ENCODE data around the gene SMYD3.
"Not testable (repeated sequence)": the region's sequence is repeated elsewhere in the genome, so short reads cannot be mapped to it uniquely, and the experiment has no call there.

SMYD3 gene

DNA sequence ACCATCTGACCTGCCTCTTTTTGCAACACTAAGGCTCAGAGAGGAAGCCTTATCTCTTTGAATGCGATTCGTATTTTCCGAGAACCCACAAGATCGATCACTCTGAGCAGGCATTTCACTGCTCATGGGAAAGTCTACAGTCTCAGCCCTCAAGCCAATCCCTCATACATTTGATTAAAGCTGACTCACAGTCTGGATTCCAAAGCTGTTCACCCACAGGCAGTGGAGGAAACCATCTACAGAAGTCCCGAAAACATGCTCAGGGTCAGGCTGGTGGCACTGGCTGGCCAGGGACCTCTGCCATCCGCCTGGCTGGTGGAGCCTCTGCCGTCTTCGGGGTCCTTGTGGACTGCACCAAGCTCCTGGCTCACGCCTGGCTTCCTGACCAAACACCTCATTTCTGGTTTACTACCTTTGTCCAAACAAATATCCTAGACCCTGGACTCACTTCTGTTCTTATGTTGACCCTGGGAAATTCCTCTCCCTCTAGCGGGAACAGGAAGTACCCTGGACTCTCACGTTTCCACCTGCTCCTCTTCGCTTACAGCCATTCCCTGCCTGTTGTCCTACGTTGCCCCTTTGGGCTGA is 650.0 kb downstream of the SMYD3 start:
- no peak for DNase-seq

DNA sequence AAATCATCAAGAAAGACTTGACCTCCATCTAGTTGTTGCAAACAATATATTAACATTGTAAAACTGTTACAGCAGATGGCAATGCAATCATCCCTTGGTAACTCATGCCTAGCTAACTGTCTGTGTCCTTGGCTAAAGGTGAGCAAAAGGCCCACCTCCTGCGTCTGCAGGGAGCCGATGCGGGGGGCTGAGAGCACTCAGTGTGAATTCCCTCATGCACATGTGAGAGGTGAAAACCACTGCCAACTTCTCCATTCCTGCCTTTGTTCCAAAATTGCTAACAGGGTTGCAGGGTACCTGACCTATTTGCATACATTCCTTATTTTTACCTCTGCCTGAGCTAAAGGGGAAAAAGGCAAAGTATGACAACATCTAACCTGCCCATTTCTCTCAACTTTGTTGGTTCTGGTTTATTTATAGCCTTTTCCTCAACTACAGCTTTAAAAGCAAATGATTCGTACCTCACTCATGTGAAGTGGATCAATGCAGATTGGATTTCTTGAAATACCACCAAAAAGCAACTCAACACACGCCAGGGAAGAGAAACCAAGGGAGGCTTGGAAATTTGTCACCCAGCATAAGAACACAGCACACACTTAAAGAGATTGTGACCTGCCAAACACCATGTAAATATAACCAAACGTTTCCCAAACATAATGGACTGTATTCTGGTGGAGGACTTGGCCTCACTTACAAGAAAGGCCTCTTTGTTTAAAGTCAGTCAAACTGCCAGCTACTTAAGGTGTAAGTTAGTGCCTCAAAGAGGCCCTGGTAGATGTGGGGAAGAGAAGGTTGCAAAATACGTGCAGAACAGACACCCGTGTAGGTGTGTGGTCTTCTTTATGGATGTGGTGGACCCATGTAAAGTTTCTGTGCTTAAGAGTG is 651.0 kb downstream of the SMYD3 start:
- DNase-seq: no peak

DNA sequence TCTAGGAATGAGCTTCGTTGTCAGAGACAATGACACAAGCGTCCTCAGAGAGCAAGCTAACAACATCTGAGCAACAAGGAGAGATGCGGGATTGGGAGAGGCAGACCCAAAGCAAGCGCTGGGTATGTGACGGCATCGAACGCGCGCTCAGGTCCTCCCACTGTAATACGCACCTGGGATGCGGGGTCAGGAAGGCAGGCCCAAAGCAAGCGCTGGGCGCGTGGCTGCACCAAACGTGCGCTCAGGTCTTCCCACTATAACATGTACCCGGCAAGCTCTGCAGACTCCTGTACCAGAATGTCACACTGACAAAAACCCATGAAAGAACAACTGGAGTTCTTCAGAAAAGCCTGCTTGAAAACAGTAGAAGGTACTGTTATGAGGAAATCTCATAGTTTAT is 653.8 kb downstream of the SMYD3 start:
- no peak for DNase-seq

DNA sequence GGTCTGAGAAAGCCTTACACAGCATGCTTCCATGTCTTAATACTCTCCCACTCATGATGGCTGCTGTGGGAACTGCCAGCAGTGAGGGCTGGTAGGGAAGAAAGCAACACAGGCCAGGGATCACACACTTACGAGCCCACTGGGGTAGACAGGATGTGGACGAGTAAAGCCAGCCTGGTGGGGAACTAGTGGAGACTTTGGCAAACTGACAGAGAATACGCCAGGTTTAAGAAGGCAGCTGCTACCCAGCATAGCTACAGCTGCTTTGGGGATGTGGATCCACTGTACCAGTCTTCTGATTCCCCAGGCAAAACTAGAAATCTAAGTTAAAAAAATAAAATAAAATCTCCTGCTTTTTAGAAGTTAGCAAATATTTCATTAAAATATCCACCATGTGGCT is 664.0 kb downstream of the SMYD3 start:
- no peak for DNase-seq

DNA sequence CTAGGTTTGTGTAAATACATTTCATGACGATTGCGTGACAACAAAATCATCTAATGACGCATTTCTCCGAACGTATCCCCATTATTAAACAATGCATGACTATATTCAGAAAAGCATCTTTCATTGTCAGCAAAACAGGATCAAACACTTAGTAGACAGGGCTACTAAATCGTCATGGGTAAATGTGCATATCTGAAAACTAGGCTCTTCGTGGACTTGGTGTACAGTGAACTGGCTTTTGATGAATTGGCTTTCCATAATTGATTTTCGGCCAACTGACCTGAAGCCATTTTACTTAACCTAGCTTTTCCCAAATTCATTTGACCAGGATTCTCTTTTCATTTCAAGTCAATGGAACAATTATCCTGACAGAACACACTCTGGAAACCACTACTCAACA is 665.0 kb downstream of the SMYD3 start:
- no peak for DNase-seq

DNA sequence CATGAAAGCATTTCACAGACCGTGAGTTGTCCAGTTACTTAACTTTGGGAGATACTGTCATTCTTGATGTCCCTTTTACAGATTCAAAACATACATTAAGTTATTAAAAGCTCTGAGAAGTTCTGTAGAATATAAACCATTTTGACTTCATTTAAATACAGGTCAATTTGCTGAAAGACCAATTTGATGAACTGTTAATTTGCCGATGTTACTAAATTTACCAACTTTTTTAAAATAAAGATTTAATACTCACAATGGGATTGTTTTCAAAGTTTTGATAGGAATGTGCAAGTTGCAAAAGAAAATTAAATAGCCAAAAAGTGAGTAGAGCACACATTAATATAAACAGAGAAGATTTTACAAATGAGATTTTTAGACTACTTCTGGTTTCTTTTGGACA is 666.1 kb downstream of the SMYD3 start:
- DNase-seq: no peak

DNA sequence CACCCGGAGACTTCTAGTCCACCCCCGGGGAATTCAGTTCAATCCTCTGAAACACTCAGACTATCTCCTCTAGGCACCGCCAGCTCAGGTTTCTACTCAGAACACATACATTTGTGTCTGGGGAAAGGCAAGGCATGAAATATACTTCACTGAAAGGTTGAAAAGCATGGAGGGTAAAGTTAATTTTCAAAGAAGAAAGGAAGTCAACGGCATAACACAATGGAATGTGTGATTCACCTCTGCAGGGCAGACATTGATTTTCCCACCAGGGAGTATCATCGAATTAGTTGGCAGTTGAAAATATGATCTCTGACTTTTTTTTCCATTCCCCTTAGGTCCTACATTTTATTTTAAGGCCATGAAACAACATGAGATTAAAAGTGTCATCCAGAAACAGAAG is 669.4 kb downstream of the SMYD3 start:
- no peak for DNase-seq

DNA sequence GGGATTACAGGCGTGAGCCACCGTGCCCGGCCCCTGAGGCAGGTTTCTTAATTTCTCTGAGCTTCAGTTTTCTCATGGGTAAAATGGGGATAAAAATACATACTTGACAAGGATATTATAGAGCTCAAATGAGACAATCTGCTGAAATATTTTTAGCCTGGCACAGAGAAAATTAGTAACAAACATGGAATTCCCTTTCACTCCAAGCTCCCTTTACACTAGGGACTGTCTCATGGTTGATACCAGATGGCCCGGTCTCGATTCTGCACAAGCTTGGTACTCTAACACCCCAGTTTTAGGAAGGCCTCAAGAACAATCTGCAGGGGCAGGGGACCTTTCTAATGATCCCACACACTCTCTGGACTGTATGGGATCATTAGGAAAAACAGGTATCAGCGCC is 671.7 kb downstream of the SMYD3 start:
- DNase-seq: no peak

DNA sequence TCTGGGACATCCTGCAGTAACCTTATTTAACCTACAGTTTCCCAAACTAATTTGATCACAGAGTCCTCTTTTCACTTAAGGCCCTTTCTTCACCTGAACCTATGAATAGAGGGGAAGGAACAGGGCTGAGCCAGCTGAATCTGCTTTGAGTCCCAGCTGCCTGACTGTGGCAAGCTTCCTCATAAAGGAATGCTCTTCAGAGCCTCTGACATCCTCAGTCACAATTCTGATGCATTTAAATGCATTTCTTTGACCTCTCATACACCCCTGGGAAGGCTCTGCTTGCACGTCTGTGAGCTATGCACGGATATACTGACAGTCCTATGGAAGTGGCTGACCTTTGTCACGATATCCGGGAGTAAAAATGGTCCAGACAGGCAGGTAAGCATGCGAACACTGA is 673.1 kb downstream of the SMYD3 start:
- no peak for DNase-seq

DNA sequence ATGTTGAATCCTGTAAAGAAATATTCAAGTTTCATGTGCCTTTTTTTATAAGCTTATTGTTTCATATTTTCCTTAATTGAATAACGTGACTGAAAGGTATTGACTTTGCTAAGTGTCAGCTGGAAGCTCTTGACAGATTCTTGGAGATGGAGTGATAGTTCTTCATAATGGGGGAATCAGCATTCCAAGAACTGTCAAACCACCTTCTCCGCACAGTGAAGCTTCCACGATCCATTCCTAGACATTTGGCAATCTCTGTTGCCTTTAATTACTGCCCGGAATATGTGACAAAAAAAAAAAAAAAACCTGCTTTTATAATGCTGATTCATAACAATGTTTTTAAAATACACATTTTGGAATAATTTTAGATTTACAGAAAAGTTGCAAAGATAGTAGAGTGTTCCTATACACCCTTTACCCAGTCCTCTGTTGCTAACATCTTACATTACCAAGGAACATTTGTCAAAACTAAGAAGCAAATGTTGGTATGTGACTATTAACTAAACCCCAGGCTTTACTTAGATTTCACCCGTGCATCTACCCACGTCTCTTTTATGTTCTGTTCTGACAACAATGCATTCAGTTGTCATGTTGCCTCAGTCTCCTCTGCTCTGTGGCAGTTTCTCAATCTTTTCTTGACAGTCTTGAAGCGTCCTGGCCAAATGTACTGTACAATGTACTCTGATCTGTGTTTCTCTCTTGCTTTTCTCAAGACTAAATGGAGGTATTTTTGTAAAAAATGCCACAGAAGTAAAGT is 674.1 kb downstream of the SMYD3 start:
- DNase-seq: no peak

DNA sequence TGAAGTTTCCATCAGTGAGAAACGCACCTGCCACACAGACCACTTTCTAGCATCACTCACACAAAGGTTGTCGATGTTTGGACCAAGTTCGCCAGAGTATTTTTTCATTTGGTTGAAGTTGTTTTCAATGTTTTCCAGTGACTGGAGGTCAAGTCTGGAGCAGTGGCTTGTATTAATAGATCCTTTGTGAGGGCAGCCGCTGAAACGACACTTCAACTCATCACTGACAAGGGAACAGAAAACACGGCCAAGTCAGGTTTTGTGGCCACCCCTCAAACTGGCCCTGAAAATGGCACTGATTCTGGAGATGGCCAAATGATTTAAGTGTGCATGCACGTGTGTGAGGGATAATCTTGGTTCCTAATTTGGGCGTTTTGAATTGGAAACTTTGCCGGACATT is 675.6 kb downstream of the SMYD3 start:
- no peak for DNase-seq

DNA sequence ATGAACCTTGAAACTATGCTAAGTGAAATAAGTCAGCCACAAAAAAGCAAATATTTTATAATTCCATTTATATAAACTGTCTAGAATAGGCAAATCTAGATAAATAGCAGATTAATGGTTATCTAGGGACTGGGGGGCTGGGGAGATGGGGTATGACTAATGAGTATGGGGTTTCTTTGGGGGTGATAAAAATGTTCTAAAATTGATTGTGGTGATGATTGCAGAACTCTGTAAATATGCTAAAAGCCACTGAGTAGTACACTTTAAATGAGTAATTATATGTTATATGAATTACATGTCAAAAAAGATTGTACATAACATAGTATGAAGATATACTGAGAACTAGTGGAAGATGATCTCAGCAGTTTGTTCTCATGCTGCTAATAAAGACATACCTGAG is 677.3 kb downstream of the SMYD3 start:
- DNase-seq: no peak

DNA sequence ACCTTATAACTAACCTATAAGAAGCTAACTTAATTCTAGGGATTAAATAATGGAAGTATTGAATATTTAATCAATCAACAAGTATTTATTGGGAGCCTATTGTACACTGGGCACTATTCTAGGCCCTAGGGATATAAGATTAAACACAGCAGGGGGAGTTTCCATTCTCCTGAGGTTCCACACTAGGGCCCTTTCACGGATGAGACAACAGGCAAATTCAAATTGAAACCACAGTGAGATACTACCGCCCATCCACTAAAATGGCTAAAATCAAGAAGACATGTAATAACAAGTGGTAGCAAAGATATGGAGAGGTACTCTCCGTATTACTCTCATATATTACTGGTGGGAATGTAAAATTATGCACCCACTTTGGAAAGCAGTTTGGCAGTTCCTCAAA is 677.9 kb downstream of the SMYD3 start:
- DNase-seq: no peak

DNA sequence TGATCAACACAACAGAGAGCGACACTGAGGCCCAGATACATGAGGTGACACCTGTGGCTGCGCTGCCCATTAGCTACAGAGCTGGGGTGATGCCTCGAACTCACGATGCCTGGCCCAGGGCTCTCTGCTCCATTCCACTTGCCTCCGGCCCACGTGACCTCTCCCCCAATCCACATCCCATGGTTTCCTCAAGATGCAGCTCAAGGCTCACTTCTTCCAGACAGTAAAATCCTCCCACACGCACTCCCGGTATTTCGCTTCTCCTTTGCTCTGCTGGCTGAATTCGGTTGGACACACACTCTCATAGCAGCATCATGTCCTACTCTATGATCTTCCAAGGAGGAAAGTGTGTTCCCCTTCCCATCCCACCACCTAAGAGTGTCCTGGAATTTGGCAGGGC is 679.8 kb downstream of the SMYD3 start:
- DNase-seq: no peak

DNA sequence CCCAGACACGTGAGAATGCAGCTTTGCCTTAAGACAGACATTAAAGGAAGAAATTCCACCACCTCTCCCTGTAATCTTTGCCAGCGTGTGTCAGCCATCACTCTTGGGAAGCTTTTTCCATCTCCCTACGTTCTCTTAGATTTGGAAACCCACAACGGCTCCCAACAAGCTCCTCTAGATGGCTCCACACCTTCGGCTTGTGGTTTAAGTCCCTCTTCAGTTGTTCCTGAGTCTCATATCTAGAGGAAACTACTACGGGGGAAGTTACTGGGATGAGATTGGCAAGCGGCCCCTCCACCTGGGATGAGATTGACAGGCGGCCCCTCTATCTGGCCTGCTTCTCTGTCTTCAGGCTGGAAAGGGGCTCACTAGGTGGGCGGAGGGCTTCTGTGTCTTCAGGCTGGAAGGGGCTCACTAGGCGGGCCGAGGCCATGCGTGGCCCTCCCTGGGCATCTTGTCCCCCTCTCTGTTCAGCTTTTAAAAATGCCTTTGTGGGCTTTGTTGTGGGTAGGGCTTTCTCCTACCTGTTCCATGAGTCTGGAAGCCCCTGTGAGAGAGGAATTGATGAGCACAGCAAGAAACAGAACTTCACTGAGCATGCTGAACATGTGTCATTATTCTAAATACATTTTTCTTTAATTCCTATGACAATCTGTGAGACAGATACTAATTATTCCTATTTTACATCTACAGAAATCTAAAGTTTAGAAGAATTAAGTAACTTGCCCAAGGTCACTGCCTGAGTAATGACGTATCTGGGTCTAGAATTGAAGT is 681.8 kb downstream of the SMYD3 start:
- DNase-seq: no peak

DNA sequence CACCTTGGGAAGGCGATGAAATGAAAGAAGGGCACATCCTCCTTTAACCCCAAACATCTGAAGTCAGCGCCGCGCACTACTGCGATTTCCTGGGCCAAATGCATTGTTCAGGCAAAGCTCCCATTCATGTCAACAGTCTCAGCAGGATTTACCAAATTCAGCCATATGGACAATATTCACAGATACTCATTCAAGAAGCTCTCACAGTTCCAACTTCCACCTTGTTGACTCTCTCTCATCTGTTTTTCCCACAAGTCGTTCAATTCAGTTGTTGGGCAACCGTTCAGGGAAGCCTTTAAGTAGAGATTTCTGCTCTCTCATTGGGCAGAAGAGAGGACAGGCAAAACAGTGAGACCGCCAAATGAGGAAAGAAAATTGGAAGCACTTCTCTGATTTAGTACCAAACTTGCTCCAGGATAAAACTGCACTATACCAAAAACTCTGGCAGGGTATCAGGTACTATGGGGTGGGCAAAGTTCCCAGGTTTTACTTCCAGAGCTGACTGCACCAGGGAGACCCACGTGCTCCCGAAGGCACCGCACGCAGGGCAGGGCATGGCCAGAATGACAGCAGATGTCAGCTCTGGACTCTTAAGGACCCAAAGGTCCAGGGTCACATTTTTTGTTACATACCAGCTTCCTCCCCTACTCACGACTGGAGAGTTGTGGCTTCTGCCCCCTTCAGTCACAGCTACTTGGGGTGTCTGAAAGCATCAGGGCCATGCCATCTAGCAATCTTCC is 683.5 kb downstream of the SMYD3 start:
- no peak for DNase-seq

DNA sequence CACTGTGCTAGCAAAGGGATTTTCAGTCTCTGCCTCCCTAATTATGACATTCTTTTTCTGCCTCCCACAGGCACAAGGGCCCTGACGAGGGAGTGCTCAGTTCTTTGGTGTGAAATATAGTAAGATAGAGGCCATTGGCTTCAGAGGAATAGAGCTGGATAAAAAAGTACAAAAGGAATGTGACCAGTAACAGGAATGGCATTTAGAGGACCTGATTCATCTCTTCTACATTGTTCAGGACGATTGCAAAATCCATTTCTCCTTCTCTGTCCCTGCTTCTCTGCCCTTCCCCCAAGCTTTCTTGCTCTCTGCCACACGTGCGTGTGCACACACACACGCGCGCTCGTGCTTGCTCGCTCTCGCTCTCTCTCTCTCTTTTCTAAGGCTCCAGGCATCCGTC is 684.1 kb downstream of the SMYD3 start:
- no peak for DNase-seq

DNA sequence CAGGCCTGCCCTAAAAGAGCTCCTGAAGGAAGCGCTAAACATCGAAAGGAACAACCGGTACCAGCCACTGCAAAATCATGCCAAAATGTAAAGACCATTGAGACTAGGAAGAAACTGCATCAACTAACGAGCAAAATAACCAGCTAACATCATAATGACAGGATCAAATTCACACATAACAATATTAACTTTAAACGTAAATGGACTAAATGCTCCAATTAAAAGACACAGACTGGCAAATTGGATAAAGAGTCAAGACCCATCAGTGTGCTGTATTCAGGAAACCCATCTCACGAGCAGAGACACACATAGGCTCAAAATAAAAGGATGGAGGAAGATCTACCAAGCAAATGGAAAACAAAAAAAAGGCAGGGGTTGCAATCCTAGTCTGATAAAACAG is 688.7 kb downstream of the SMYD3 start:
- not testable (repeated sequence) for DNase-seq

DNA sequence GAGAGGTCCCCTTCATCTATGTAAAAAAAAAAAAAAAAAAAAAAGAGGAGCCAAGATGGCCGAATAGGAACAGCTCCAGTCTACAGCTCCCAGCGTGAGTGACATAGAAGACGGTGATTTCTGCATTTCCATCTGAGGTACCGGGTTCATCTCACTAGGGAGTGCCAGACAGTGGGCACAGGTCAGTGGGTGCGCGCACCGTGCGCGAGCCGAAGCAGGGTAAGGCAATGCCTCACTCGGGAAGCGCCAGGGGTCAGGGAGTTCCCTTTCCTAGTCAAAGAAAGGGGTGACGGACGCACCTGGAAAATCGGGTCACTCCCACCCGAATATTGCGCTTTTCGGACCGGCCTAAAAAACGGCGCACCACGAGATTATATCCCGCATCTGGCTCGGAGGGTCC is 690.6 kb downstream of the SMYD3 start:
- not testable (repeated sequence) for DNase-seq

DNA sequence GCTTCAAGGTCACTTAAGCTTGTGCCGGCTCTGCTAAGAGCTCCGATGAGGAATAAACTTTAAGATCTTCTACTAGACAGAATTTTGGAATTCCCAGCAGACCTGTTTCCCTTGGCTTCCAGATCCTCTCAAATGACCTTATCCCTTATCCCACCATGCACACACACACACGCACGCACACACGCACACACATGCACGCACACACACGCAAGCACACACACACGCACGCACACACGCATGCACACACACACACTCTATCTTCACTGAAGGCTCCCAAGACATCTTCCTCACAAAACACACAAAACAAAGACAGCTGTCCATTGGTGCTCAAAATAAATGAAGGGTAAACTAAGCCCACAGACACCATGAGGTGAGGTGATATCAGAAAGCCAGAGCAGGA is 692.4 kb downstream of the SMYD3 start:
- no peak for DNase-seq

DNA sequence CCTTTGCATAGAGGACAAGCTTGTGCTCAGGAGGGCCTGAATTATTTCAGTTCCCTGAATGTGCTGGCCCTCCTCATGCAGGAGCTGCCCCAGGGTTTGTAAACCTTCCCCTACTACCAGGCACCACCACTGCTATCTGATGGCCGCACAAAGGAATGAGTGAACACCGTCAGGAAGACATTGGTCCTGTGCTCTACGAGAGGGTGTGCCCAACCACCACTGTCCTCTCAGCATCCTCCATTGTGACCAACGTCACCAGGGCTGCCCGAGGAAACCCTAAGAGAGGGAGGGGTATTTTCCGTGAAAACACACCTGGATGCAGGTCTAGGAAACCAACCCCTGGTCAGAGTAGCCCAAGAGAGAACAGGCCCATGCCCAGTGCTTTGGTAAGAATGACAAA is 694.8 kb downstream of the SMYD3 start:
- DNase-seq: no peak

DNA sequence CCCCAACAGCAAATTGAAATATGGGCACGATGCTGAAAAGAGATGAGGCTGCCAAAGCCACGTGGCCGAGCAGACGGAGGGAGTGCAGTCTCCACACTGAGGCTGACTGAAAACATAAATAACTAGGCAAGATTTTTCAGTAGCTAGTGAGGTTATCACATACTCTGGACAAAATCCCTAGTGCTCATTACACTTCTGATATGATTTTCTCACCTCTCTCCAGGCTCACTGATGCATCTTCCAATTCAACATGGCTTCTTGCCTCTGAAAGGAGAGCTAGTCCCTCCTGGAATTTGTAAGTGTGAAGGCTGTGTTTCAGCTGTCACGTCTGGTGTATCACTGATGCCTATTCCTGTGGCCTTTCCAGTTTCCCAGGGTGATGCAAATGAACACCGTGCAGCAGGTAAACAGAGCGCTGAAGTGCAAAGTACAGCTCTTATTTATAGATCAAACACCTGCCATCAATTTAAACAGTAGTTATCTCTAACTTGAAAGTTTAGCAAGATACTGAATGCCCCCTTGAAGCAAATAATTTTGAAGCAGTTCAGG is 696.2 kb downstream of the SMYD3 start:
- no peak for DNase-seq

Data from activated effector memory CD4-positive, alpha-beta T cell treated with Interleukin-2 at 50 U/mL for 16 hours (primary cell).